ENCODE measurements around the gene FAM53B.

GRCh38 chr10:124693396-124693795 is 50.8 kb downstream of the FAM53B start:
- TF ChIP-seq, protein P1, sequence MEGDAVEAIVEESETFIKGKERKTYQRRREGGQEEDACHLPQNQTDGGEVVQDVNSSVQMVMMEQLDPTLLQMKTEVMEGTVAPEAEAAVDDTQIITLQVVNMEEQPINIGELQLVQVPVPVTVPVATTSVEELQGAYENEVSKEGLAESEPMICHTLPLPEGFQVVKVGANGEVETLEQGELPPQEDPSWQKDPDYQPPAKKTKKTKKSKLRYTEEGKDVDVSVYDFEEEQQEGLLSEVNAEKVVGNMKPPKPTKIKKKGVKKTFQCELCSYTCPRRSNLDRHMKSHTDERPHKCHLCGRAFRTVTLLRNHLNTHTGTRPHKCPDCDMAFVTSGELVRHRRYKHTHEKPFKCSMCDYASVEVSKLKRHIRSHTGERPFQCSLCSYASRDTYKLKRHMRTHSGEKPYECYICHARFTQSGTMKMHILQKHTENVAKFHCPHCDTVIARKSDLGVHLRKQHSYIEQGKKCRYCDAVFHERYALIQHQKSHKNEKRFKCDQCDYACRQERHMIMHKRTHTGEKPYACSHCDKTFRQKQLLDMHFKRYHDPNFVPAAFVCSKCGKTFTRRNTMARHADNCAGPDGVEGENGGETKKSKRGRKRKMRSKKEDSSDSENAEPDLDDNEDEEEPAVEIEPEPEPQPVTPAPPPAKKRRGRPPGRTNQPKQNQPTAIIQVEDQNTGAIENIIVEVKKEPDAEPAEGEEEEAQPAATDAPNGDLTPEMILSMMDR (IDR thresholded peaks at IDR 0.05 in 4 of 5, conservative IDR thresholded peaks at IDR 0.05 in 1 of 5) = no peak
- peak; percentile 64 to 78 for TF ChIP-seq POLR2A (IDR thresholded peaks at IDR 0.05)

Data from gastrocnemius medialis (tissue), 4 donors.